ENCODE measurements around the gene SP140L. TPM values are rescaled to one million over a fixed set of nuclear protein-coding genes. Genes with fewer than 3 reads are reported as not detected.
A peak's percentile ranks its signal among the peaks of the same experiment; 100 is the strongest.
"Not testable (repeated sequence)": the region's sequence is repeated elsewhere in the genome, so short reads cannot be mapped to it uniquely, and the experiment has no call there.

Gene SP140L
- polyA plus RNA-seq (2013, experiment 1 of 2) = 23.6 TPM
- polyA plus RNA-seq (2013, experiment 2 of 2) = 21.8 TPM

GRCh38 chr2:230326453-230327417 lies at the start of gene SP140L:
Gene SP140L (plus strand): TSS chr2:230327193. CDS start chr2:230327270, 77 bp downstream.
- H3K79me1 ChIP-seq (replicated peaks; ENCODE audit: low read length, poor library complexity, severe bottlenecking) = peaks cover 7% of the 10 kb centered on the region
- peak within 1 kb of the TSS; percentile 88 to 89 for H3K4ac ChIP-seq (ENCODE audit: low read depth in 1 of 2, low read length in 2 of 2)
- H3K18ac ChIP-seq (ENCODE audit: low read depth in 1 of 2, low read length in 2 of 2) = peak within 1 kb of the TSS; percentile 74 to 98
- peak within 1 kb of the TSS; percentile 47 to 87 for H3K4me3 ChIP-seq (ENCODE audit: insufficient read depth in 1 of 2, low read depth in 1 of 2, low read length in 2 of 2)
- H3K27me3 ChIP-seq (ENCODE audit: control insufficient read depth in 1 of 2, insufficient read depth in 1 of 2, low read length in 2 of 2) = no peaks in the 10 kb centered on the region
- peaks cover 11% of the 10 kb centered on the region for H3K9me3 ChIP-seq (ENCODE audit: control insufficient read depth, low read length)
- peak within 1 kb of the TSS; percentile 88 for H4K91ac ChIP-seq (ENCODE audit: low read length)
- H3K36me3 ChIP-seq (ENCODE audit: control insufficient read depth in 1 of 2, insufficient read depth in 2 of 2, low read depth in 1 of 2, low read length in 2 of 2) = peaks cover 0 to 20% of the 10 kb centered on the region in 2 experiments
- peak within 1 kb of the TSS; percentile 70 for H2AFZ ChIP-seq (ENCODE audit: low read depth, low read length)
- peak within 1 kb of the TSS; percentile 95 for H2AK5ac ChIP-seq (ENCODE audit: low read length, severe bottlenecking)
- peak within 1 kb of the TSS; percentile 66 for H2BK120ac ChIP-seq (ENCODE audit: low read depth, low read length)
- H3K4me1 ChIP-seq (ENCODE audit: control insufficient read depth, insufficient read depth, low read depth, low read length) = peaks cover 10% of the 10 kb centered on the region
- peak within 1 kb of the TSS; percentile 88 for H3K4me2 ChIP-seq (ENCODE audit: low read length, poor library complexity, severe bottlenecking)
- H3K27ac ChIP-seq (ENCODE audit: low read length, poor library complexity, severe bottlenecking) = peak within 1 kb of the TSS; percentile 86
- H3K14ac ChIP-seq (ENCODE audit: low read length in 2 of 2) = peak within 1 kb of the TSS in 1 of 2 experiments; percentile 46
- H2BK12ac ChIP-seq (ENCODE audit: low read length in 2 of 2) = peak within 1 kb of the TSS in 1 of 2 experiments; percentile 79
- peak within 1 kb of the TSS; percentile 98 for H4K8ac ChIP-seq (ENCODE audit: low read length)
- peak within 1 kb of the TSS; percentile 89 for H3K9ac ChIP-seq (ENCODE audit: low read length)
- H2BK5ac ChIP-seq (ENCODE audit: low read depth, low read length, poor library complexity, severe bottlenecking) = peak within 1 kb of the TSS; percentile 86
- DNase-seq = peak; percentile 92
- no peak within 1 kb of the TSS for H3K23ac ChIP-seq (ENCODE audit: low read length in 2 of 2)
- WGBS = 9% methylated on average over 8 of the region's 11 CpGs
- H2BK15ac ChIP-seq (ENCODE audit: low read depth, poor library complexity, severe bottlenecking) = peak within 1 kb of the TSS; percentile 64

GRCh38 chr2:230282936-230283335 lies 44.1 kb upstream of the SP140L start:
- Histone ChIP-seq H3K27me3 (ENCODE audit: control insufficient read depth in 1 of 2, insufficient read depth in 1 of 2, low read length in 2 of 2) (no peaks in the 10 kb centered on the region), H3K9me3 (ENCODE audit: control insufficient read depth, low read length) (peaks cover 5% of the 10 kb centered on the region), H2AK5ac (ENCODE audit: low read length, severe bottlenecking) (no peak overlapping the region), H3K18ac (ENCODE audit: low read depth in 1 of 2, low read length in 2 of 2) (no peak overlapping the region), H3K4me3 (ENCODE audit: insufficient read depth in 1 of 2, low read depth in 1 of 2, low read length in 2 of 2) (no peak overlapping the region), H2BK120ac (ENCODE audit: low read depth, low read length) (no peak overlapping the region), H3K4me2 (ENCODE audit: low read length, poor library complexity, severe bottlenecking) (no peak overlapping the region), H3K4me1 (ENCODE audit: control insufficient read depth, insufficient read depth, low read depth, low read length) (no peaks in the 10 kb centered on the region), H3K4ac (ENCODE audit: low read depth in 1 of 2, low read length in 2 of 2) (no peak overlapping the region), H2BK5ac (ENCODE audit: low read depth, low read length, poor library complexity, severe bottlenecking) (no peak overlapping the region), H3K9ac (ENCODE audit: low read length) (no peak overlapping the region), H3K36me3 (ENCODE audit: control insufficient read depth in 1 of 2, insufficient read depth in 2 of 2, low read depth in 1 of 2, low read length in 2 of 2) (no peaks in the 10 kb centered on the region), H2AFZ (ENCODE audit: low read depth, low read length) (no peak overlapping the region), H4K91ac (ENCODE audit: low read length) (no peak overlapping the region), H4K8ac (ENCODE audit: low read length) (no peak overlapping the region), H3K27ac (ENCODE audit: low read length, poor library complexity, severe bottlenecking) (no peak overlapping the region), H3K79me1 (replicated peaks; ENCODE audit: low read length, poor library complexity, severe bottlenecking) (no peaks in the 10 kb centered on the region), H3K14ac (ENCODE audit: low read length in 2 of 2) (no peak overlapping the region), H2BK12ac (ENCODE audit: low read length in 2 of 2) (no peak overlapping the region), H2BK15ac (ENCODE audit: low read depth, poor library complexity, severe bottlenecking) (no peak overlapping the region), H3K23ac (ENCODE audit: low read length in 2 of 2) (no peak overlapping the region)
- no peak for DNase-seq
- no CpG with 5 or more reads among the region's 2 CpGs for WGBS

DNA sequence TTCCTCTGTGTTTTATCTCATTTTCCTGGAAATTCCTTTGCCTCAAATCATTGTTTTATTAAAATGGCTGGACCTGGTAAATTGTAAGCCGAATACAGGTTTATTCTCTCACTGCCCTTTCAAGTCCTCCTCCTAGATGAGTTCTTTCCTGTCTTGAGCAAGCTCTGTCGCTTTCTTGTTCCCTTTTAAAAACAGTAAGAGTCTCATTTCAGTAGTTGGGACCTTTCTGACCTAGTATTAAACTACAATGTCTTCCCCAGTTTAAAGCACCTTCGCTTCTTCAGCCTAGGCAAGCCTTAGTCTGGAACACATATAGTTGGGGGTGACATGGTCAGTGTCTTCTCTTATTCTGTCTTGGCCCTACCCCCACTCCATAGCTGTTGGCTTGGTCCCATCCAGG lies 40.9 kb upstream of the SP140L start:
- WGBS = 78% methylated on average over 2 of the region's 3 CpGs
- H3K23ac ChIP-seq (ENCODE audit: low read length in 2 of 2) = no peak overlapping the region

GRCh38 chr2:230289311-230289710 lies 37.7 kb upstream of the SP140L start:
- not testable (repeated sequence) for H3K14ac ChIP-seq (ENCODE audit: low read length in 2 of 2); H3K4me3 ChIP-seq (ENCODE audit: insufficient read depth in 1 of 2, low read depth in 1 of 2, low read length in 2 of 2); H3K18ac ChIP-seq (ENCODE audit: low read depth in 1 of 2, low read length in 2 of 2); H3K9ac ChIP-seq (ENCODE audit: low read length); H2BK5ac ChIP-seq (ENCODE audit: low read depth, low read length, poor library complexity, severe bottlenecking); H3K27me3 ChIP-seq (ENCODE audit: control insufficient read depth in 1 of 2, insufficient read depth in 1 of 2, low read length in 2 of 2); H2AK5ac ChIP-seq (ENCODE audit: low read length, severe bottlenecking); H3K4me2 ChIP-seq (ENCODE audit: low read length, poor library complexity, severe bottlenecking); H2BK15ac ChIP-seq (ENCODE audit: low read depth, poor library complexity, severe bottlenecking); H4K91ac ChIP-seq (ENCODE audit: low read length); H3K79me1 ChIP-seq (replicated peaks; ENCODE audit: low read length, poor library complexity, severe bottlenecking); H3K4ac ChIP-seq (ENCODE audit: low read depth in 1 of 2, low read length in 2 of 2); H3K27ac ChIP-seq (ENCODE audit: low read length, poor library complexity, severe bottlenecking); H4K8ac ChIP-seq (ENCODE audit: low read length); H2BK120ac ChIP-seq (ENCODE audit: low read depth, low read length); H3K36me3 ChIP-seq (ENCODE audit: control insufficient read depth in 1 of 2, insufficient read depth in 2 of 2, low read depth in 1 of 2, low read length in 2 of 2); H3K23ac ChIP-seq (ENCODE audit: low read length in 2 of 2); H3K9me3 ChIP-seq (ENCODE audit: control insufficient read depth, low read length); H2BK12ac ChIP-seq (ENCODE audit: low read length in 2 of 2); H2AFZ ChIP-seq (ENCODE audit: low read depth, low read length); H3K4me1 ChIP-seq (ENCODE audit: control insufficient read depth, insufficient read depth, low read depth, low read length)
- 91% methylated on average over 4 of the region's 4 CpGs for WGBS
- peak; percentile 33 for DNase-seq

More for the DNA sequence above, 40.9 kb upstream of the SP140L start:
- no peak overlapping the region for H4K91ac ChIP-seq (ENCODE audit: low read length)
- no peak overlapping the region for H3K4me2 ChIP-seq (ENCODE audit: low read length, poor library complexity, severe bottlenecking)
- no peak overlapping the region for H2AK5ac ChIP-seq (ENCODE audit: low read length, severe bottlenecking)
- H3K4me1 ChIP-seq (ENCODE audit: control insufficient read depth, insufficient read depth, low read depth, low read length) = no peaks in the 10 kb centered on the region
- H3K36me3 ChIP-seq (ENCODE audit: control insufficient read depth in 1 of 2, insufficient read depth in 2 of 2, low read depth in 1 of 2, low read length in 2 of 2) = no peaks in the 10 kb centered on the region
- H2BK5ac ChIP-seq (ENCODE audit: low read depth, low read length, poor library complexity, severe bottlenecking) = no peak overlapping the region
- H3K9ac ChIP-seq (ENCODE audit: low read length) = no peak overlapping the region
- no peak overlapping the region for H2BK15ac ChIP-seq (ENCODE audit: low read depth, poor library complexity, severe bottlenecking)
- H3K18ac ChIP-seq (ENCODE audit: low read depth in 1 of 2, low read length in 2 of 2) = no peak overlapping the region
- no peak for DNase-seq
- no peak overlapping the region for H3K27ac ChIP-seq (ENCODE audit: low read length, poor library complexity, severe bottlenecking)
- no peak overlapping the region for H3K14ac ChIP-seq (ENCODE audit: low read length in 2 of 2)
- H3K79me1 ChIP-seq (replicated peaks; ENCODE audit: low read length, poor library complexity, severe bottlenecking) = no peaks in the 10 kb centered on the region
- H2AFZ ChIP-seq (ENCODE audit: low read depth, low read length) = no peak overlapping the region
- H4K8ac ChIP-seq (ENCODE audit: low read length) = no peak overlapping the region
- H3K4ac ChIP-seq (ENCODE audit: low read depth in 1 of 2, low read length in 2 of 2) = no peak overlapping the region
- no peaks in the 10 kb centered on the region for H3K9me3 ChIP-seq (ENCODE audit: control insufficient read depth, low read length)
- H2BK120ac ChIP-seq (ENCODE audit: low read depth, low read length) = no peak overlapping the region
- no peaks in the 10 kb centered on the region for H3K27me3 ChIP-seq (ENCODE audit: control insufficient read depth in 1 of 2, insufficient read depth in 1 of 2, low read length in 2 of 2)
- H2BK12ac ChIP-seq (ENCODE audit: low read length in 2 of 2) = no peak overlapping the region
- no peak overlapping the region for H3K4me3 ChIP-seq (ENCODE audit: insufficient read depth in 1 of 2, low read depth in 1 of 2, low read length in 2 of 2)
